Fibroblast of villous mesenchyme (primary cell): ENCODE measurements around the gene LCLAT1. TPM values are rescaled to one million over a fixed set of nuclear protein-coding genes. Genes with fewer than 3 reads are reported as not detected.
"Not testable (repeated sequence)": the region's sequence is repeated elsewhere in the genome, so short reads cannot be mapped to it uniquely, and the experiment has no call there.

ENCODE experiments used
- DNase-seq: peaks from one replicate; pipeline ENCODE4 v3.0.0-alpha.2; 2010; ENCODE audit warnings: low read depth
- H3K4me3 ChIP-seq: 2 replicates; pipeline ENCODE4 v1.5.1; 2011; ENCODE audit warnings: low read depth, mild to moderate bottlenecking, low read length
- total RNA-seq: library from RNA; depleted of rRNA; stranded (reverse); fragments of >200 nt; gene quantifications from 2 replicates; pipeline ENCODE4 v1.2.3, GENCODE V29; 2012
- TF ChIP-seq, protein P1 (sequence below): IDR thresholded peaks from 2 replicates; pipeline ENCODE4 v1.5.1; 2012; ENCODE audit warnings: low read depth, mild to moderate bottlenecking, low read length; ENCODE audit not compliant: insufficient read depth

Gene LCLAT1
- total RNA-seq, 1 donor = 50.1 TPM

DNA sequence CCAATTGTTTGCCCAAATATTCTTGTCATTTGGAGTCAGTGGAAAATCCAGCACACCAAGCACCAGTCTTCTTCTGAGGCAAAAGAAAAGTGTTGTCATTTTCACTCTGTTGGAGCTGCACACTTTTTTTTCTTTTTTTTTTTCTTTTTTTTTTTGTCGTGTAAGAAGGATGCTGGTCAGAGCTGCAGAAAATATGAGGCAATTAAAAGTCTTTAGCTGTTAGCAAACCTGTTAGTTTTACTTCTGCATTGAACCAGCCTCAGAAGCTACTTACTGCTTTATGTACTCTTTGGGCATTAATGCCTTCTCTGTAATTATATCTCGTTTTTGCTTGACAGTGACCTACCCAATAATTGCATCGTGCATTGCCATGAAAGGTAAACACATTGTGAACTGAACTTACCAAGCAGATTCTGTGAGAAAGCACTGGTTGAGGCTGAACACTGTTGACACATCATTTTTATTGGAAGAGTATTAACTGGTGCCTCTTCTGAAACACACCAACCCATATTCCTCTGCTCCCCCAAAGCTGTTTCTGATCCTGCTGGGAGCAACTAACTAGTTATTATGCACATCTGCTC, 194.8 kb downstream of the LCLAT1 start:
- no peak for DNase-seq
- H3K4me3 ChIP-seq = no peak overlapping the region
- TF ChIP-seq, protein P1, sequence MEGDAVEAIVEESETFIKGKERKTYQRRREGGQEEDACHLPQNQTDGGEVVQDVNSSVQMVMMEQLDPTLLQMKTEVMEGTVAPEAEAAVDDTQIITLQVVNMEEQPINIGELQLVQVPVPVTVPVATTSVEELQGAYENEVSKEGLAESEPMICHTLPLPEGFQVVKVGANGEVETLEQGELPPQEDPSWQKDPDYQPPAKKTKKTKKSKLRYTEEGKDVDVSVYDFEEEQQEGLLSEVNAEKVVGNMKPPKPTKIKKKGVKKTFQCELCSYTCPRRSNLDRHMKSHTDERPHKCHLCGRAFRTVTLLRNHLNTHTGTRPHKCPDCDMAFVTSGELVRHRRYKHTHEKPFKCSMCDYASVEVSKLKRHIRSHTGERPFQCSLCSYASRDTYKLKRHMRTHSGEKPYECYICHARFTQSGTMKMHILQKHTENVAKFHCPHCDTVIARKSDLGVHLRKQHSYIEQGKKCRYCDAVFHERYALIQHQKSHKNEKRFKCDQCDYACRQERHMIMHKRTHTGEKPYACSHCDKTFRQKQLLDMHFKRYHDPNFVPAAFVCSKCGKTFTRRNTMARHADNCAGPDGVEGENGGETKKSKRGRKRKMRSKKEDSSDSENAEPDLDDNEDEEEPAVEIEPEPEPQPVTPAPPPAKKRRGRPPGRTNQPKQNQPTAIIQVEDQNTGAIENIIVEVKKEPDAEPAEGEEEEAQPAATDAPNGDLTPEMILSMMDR = no peak

DNA sequence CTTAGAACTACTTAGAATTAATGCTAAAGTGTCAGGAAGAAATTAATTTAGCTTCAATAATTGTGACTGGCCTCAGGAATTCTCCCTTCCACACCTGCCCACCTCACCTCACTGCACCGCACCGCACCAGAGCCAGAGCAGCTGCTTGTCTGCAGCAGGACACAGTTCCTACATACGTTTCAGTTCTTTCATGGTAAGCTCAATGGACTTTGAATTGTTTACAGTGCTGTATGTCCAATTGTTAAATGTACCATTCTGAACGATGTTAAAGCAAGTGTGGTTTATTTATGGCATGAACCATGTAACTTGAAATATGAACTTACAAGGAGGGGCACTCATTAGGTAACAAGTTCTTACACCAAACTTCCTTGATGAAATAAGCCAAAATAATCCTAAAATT, 196.0 kb downstream of the LCLAT1 start:
- not testable (repeated sequence) for DNase-seq

DNA sequence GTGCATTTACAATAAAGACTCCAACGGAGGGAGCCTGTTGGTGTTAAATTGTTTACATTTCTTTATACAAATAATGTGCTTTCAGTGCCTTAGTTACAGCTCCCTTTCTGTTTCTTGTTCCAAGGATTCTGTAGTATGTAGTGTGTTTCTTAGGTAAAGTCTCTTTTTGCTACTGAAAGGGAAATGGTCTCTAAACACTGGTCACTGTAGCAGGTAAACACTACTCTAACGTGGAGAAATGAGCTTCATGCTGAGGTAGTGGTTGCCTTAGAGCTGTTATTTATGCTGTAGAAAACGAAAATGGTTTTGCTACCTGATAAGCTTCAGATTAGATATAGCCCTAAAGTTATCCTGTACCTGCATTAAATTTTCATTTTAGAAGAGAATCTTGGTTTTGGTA, 196.6 kb downstream of the LCLAT1 start:
- DNase-seq = no peak
- TF ChIP-seq, protein P1 = no peak

More for the DNA sequence above, 196.0 kb downstream of the LCLAT1 start:
- not testable (repeated sequence) for H3K4me3 ChIP-seq

DNA sequence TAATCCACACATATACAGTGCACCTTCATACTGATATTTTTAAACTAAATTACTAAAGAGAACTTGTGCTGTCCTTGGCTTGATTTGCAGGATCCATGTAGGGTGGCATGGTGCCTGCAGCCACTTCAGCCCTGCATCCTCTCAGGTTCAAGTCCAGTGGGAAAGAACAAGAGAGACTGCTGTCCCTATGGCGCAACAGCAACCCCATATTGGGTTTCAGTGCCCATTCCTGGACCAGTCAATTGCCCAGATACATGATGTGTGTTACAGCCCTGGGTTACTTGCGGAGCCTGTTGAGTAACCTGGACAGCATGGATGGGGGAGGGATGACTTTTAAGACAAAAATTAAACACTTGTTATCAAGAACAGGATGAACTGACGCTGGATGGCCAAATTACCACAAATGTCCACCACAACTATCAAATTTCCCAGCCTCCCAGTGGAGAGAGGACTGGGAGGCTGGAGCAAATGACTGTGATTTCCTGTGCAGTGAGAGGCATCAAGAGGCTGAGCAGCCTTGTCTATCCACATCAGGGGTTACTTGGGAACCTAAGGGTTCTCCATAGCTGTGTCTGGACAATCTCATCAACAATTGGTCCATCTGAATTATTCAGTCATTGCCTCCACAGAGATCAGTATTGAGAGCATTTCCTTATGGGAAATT, 198.2 kb downstream of the LCLAT1 start:
- H3K4me3 ChIP-seq = no peak overlapping the region
- TF ChIP-seq, protein P1 = no peak
- no peak for DNase-seq

More for the DNA sequence above, 196.6 kb downstream of the LCLAT1 start:
- no peak overlapping the region for H3K4me3 ChIP-seq

DNA sequence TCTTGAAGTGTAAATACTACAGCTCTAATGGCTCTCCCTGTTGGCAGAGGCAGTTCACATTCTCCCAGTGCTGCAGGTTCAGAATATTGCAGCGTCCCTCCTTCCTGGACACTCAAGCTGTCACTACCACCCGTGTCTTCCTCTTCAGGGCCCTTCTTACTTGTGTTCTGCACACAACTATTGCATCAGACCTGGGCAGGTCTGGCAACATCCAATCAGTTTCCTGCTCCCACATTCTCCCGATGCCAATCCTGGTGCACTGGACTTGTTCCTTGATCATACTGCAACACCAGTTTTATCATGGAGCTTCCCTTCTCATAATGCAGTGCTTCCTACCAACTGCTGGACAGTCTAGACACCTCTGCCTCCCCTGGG, 198.7 kb downstream of the LCLAT1 start:
- H3K4me3 ChIP-seq = no peak overlapping the region
- TF ChIP-seq, protein P1 = no peak
- DNase-seq = no peak

DNA sequence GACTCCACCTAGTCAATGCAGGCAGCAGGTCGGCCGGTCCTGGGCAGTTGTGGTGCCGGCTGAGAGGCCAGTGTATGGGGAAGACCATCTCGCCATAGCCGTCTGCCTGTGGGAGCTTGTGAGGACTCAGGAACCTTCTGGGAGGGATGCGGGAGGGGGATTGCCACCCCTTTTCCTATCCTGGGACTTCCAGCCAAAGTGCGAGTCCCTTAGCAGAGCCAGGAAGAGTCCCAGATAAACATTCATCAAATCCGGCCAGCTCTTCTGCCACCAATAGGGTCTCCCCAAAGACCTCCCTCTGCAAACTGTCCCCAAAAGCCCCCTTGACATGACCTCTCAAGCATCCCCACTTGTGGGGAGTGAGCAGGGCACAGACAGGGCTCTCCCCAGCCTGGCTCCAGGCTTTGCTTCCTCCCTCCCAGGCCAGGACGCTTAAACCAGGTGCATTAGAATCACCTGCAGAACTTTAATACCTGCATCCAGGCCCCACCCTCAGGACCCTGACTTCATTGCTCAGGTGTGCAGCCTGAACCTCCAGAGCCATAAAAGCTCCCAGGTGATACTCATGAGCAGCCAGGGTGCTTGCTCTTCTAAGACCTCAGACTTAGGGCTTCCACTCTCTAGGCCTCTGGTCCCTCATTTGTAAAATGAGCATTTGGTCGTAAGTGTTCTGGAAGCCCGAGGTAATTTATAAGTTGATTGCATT, 200.9 kb downstream of the LCLAT1 start:
- DNase-seq = no peak
- H3K4me3 ChIP-seq = no peak overlapping the region
- TF ChIP-seq, protein P1 = no peak

DNA sequence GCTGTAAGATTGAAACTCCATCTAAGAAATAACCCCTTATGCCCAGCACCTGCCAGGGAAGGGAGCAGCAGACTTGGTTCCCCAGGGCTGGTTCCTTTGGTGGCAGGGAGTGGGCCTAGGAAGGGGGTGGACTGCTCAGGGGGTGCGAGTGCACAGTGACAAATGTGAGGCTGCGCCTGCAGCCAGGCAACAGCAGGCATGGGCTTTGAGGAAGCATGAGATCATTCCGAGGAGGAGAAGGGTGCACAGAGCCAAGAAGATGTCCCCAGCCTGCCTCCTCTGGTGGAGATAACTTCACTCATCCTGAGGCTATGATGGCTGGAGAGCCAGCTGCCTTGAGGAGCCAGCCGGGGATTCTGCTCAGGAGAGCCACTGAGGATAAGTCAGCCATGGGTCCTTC, 202.2 kb downstream of the LCLAT1 start:
- no peak for DNase-seq
- no peak overlapping the region for H3K4me3 ChIP-seq
- TF ChIP-seq, protein P1 = no peak
